AG08396 (cell line): ENCODE measurements around the gene TNS4.

Source experiments
- DNase-seq: peaks from one replicate; pipeline ENCODE4 v3.0.0; 2012; ENCODE audit warnings: low spot score, mixed read lengths

The TNS4 gene

DNA sequence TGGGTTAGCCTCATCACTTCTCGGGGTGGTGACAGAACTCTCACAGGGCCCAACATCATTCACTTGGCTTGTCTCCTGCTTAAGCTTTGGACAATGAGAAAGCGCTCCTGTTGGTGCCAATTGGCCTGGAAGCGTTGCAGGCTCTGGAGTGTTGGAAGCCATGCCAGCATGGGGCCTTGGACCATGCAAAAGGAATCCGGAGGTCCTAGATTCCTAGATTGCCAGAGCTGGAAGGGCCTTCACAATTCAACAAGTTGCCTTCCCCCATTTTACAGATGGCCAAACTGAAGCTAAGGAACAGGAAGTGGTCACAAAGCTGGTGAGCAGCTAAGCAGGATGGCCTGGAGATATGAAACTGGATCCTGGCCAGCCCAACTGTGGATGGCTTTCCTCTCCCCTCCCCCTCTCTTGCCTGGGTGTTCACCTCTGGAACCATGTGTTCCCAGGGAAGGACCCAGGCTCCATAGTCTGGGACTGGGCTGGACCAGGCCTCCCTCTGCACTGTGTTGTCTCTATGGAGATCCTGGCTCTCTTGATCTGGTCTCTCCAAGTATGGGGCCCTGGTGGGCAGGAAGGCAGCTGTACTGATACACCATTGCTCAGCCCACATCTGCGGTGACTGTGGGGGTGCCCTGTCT is 64.2 kb downstream of the TNS4 start:
- DNase-seq: no peak

DNA sequence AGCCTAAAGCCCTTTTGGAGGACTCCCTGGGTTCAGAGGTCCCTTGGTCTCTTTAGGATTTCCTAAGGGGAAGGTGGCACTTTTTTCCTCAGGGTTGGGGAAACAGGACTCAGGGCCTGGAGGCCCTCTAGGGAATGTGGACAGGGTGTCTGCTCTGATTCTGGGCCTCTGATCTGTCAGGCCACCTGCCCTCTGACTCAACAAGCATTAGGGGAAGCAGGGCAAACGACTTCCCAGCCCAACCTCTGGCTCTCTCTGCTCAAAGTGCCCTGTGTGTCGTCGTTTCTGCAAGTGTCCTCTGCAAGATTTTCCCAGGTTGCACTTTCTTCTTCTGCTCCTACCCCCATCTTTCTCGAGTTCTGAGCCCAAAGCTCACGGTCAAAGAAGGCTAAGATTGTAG is 64.8 kb downstream of the TNS4 start:
- DNase-seq: no peak

DNA sequence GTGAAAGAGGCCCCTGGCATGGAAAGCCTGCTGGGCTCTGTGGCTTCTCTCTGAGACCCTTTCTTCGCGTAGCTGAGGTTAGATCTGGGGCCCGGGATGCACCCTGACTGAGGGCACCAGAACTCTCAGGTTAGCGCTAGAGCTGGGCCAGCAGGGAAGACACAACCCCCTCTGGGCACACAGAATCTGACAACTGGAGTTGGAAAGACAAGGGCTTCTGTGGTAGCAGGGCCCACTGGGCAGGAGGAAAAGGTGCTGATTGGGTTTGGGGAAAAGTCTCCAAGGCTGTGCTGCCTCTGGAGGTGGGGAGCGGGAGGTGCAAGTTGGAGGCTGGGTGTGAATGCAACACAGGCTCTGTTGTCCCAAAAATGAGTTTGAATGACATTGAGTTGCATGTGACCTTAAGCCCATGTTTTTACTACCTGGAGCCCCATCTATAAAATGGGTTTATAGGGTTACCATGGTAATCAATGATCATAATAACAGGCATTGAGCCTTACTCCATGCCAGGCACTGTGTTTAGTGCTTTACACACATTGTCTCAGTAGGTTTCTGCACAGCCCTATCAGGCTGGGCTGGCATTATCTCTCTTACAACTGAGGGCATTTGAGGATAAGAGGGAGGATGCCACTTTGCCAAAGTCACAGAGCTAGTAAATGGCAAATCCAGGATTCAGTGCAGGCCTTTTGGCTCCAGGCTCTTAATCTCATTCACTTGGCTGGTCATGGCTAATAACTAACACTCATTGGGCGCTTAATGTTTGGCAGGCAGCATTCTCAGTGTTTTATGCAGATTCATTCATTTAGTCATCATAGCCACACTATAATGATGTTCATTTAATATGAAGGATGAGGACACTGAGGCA is 67.6 kb downstream of the TNS4 start:
- DNase-seq: no peak

DNA sequence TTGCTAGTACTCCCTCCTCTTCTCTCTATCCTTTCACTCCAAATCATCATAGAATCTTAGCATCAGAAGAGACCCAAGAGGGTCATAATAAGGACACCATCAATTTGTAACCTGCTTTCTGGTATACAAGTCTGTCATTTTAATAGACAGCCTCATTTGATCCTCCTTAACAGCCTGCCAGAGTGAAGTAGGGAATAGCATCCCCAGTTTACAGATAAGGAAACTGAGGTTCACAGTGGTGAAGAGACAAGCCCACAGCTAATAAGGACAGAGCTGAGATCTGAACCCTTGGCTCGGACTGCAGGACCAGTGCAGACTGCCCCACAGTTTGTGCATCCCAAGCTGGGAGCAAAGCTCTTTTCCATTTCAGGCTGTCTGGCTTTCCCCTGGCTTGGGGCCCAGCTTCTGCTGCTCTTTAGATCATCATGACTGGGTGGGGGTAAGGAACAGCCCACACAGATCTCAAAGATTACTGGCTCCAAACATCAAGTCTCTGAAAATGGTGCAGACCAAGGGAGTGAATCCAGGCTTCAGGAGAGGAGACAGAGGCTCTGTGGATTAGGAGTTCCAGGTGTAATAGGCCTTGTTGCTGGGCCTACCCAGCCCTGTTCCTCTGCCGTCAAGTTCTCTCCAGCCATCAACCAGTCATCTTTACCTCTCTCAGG is 68.4 kb downstream of the TNS4 start:
- DNase-seq: no peak

GRCh38 chr17:40431231-40431602 is 70.2 kb downstream of the TNS4 start:
- DNase-seq: no peak

GRCh38 chr17:40430272-40431230 is 70.9 kb downstream of the TNS4 start:
- no peak for DNase-seq

- no peak for DNase-seq
Measured at GRCh38 chr17:40427002-40427491, 74.4 kb downstream of the TNS4 start.
